Esophagus (tissue), 2 donors: ENCODE measurements around the gene LDLRAD4. TPM values are rescaled to one million over a fixed set of nuclear protein-coding genes. Genes with fewer than 3 reads are reported as not detected.

Experiments used
- H3K27ac ChIP-seq, 2 donors: one replicate each; pipeline ENCODE4 v1.5.1; 2013; ENCODE audit warnings: low read depth in 2 of 2, mild to moderate bottlenecking in 2 of 2, inconsistent platforms in 1 of 2, low read length in 1 of 2, moderate library complexity in 1 of 2
- H3K27me3 ChIP-seq, 2 donors: one replicate each; pipeline ENCODE4 v1.6.1; 2013; ENCODE audit warnings: low read length in 2 of 2, control low read depth in 1 of 2, mild to moderate bottlenecking in 1 of 2; ENCODE audit not compliant: insufficient read depth in 2 of 2, control insufficient read depth in 1 of 2
- H3K36me3 ChIP-seq, 2 donors: one replicate each; pipeline ENCODE4 v1.6.1; 2013; ENCODE audit warnings: low read length in 1 of 2; ENCODE audit not compliant: control insufficient read depth in 2 of 2, insufficient read depth in 2 of 2
- H3K4me1 ChIP-seq, 2 donors: one replicate each; pipeline ENCODE4 v1.6.1; 2013; ENCODE audit warnings: low read length in 1 of 2; ENCODE audit not compliant: control insufficient read depth in 2 of 2, insufficient read depth in 2 of 2
- H3K4me3 ChIP-seq, 2 donors: one replicate each; pipeline ENCODE4 v1.5.1; 2013; ENCODE audit warnings: low read length in 2 of 2, mild to moderate bottlenecking in 2 of 2, low read depth in 1 of 2, moderate library complexity in 1 of 2
- H3K9me3 ChIP-seq, 2 donors: one replicate each; pipeline ENCODE4 v1.6.1; 2013; ENCODE audit warnings: mild to moderate bottlenecking in 2 of 2, low read depth in 1 of 2, low read length in 1 of 2, moderate library complexity in 1 of 2; ENCODE audit not compliant: control insufficient read depth in 2 of 2, insufficient read depth in 1 of 2
- WGBS, 2 donors: extraction: QIAGEN DNeasy Blood & Tissue Kit; methylation state at CpG; one replicate each; pipeline ENCODE4 v1.1.7; 2013; 5-methylcytosine and 5-hydroxymethylcytosine counted together
- polyA plus RNA-seq, 2 donors: library from polyadenylated mRNA; stranded (reverse); fragments of 200-250 nt; gene quantifications; one replicate each; pipeline ENCODE4 v1.2.3, GENCODE V29; 2013
- donor health status: healthy with polysubstance abuse.
- donor health status: Bipolar disorder and iron deficiency.

Gene LDLRAD4
- polyA plus RNA-seq, 2 donors, result 0.79 to 0.99 TPM

DNA sequence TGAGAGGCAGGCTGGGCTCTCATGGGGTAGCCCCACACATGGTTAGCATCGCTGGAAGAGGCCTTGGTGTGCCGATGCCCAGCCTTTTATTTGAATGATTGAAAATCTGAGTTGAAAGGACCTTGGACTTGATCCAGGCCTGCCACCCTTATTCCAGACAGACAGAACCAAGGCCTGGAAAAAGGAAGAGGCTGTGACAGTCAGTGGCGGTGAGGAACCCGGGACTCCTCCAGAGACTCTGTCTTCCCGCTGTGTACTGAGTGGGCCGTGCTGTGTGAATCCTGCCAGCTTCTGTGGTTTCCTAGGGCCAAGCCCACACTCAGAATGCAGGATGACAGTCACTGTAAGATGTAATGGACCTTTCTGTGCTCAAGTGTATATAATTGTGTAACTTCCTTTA, 218.5 kb downstream of the LDLRAD4 start:
- no peak overlapping the region for H3K4me3 ChIP-seq
- H3K27ac ChIP-seq, result no peak overlapping the region
- no peaks in the 10 kb centered on the region for H3K4me1 ChIP-seq
- 81 to 82% methylated on average over 6 of the region's 6 CpGs for WGBS, 2 donors
- no peaks in the 10 kb centered on the region for H3K9me3 ChIP-seq
- H3K36me3 ChIP-seq, result no peaks in the 10 kb centered on the region
- H3K27me3 ChIP-seq, result no peaks in the 10 kb centered on the region

DNA sequence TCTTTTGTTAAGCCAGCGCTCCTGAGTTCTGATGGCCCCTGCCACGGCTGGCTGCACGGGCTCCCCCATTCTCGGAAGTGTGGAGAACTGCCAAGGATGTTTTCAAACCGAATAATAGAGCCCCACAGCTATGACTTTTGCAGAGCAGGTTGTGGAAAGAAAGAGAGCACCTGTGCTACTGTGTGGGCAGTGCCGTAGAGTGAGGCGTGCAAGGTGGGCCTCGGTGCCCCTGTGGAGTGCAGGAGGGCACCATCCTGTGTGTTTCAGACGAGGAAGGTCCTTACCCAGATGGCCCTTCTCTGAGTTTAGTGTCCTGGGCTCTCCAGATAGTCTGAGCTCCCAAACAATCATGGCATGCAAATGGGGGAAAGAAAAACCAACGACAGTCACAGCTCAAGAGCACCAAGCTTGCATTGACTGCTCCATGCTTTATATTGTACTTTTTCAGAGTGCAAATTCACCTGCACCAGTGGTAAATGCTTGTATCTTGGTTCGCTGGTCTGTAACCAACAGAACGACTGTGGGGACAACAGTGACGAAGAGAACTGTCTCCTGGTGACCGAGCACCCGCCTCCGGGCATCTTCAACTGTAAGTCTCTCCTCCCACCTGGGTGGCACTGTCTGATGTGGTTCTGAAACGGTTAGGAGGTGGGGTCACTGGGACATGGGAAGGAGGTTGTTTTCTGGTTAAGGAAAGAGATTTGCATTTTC, 219.4 kb downstream of the LDLRAD4 start:
- WGBS, 2 donors, result 81 to 82% methylated on average over 17 of the region's 17 CpGs
- Histone ChIP-seq H3K4me3 (no peak overlapping the region), H3K4me1 (no peaks in the 10 kb centered on the region), H3K9me3 (no peaks in the 10 kb centered on the region), H3K27ac (peak overlapping the region in 1 of 2 donors; percentile 22), H3K27me3 (no peaks in the 10 kb centered on the region), H3K36me3 (no peaks in the 10 kb centered on the region)

DNA sequence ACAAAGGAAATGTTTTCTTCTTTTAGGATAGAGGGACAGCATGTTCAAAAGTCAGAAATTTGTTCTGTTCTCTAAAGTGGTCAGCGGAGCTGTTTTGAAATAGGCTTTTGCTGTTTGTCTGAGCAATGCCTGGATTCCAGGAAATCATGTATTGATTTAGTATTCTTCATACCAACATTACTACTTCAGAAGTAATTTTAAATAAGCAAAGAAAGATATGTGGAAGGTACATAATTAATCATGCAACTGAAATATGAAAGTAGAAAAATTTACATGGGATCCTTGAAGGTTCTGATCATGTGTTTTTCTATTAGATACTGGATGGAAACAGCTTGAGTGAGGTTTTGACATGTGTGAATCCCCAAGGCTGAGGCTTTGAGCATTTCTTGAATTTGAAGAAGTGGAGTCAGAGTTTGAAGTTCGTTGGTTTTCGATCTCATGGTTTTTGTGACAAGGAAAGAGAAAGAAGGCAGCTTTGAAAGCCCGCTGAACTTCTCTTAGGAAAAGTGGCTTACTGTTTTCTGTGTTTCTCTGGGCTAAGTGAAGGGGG, 220.0 kb downstream of the LDLRAD4 start:
- Histone ChIP-seq H3K9me3 (no peaks in the 10 kb centered on the region), H3K27me3 (no peaks in the 10 kb centered on the region), H3K27ac (peak overlapping the region in 1 of 2 donors; percentile 22), H3K4me1 (no peaks in the 10 kb centered on the region), H3K4me3 (no peak overlapping the region), H3K36me3 (no peaks in the 10 kb centered on the region)
- WGBS, 2 donors, result 84 to 89% methylated on average over 4 of the region's 4 CpGs

DNA sequence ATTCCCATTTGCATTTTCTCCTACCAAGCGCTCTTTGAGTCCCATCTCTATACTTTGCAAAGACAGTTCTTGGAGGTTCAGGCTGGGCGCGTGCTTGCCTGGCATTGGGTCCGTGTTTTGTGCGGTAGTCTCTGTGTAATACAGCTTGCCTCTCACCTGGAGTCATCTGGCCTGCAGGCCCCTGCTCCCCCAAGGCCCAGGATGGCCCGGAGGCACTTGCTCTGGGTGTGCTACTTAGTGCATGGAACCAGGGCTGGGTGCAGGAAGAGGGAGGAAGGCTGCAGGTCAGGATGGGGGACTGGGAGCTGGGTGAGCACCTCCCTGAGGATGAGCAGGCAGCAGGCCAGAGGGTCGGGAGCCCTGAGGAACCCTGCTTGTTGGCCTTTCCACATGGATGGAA, 220.9 kb downstream of the LDLRAD4 start:
- H3K4me1 ChIP-seq, result no peaks in the 10 kb centered on the region
- 91 to 94% methylated on average over 7 of the region's 7 CpGs for WGBS, 2 donors
- no peaks in the 10 kb centered on the region for H3K36me3 ChIP-seq
- no peaks in the 10 kb centered on the region for H3K9me3 ChIP-seq
- H3K27ac ChIP-seq, result no peak overlapping the region
- H3K4me3 ChIP-seq, result no peak overlapping the region
- no peaks in the 10 kb centered on the region for H3K27me3 ChIP-seq

DNA sequence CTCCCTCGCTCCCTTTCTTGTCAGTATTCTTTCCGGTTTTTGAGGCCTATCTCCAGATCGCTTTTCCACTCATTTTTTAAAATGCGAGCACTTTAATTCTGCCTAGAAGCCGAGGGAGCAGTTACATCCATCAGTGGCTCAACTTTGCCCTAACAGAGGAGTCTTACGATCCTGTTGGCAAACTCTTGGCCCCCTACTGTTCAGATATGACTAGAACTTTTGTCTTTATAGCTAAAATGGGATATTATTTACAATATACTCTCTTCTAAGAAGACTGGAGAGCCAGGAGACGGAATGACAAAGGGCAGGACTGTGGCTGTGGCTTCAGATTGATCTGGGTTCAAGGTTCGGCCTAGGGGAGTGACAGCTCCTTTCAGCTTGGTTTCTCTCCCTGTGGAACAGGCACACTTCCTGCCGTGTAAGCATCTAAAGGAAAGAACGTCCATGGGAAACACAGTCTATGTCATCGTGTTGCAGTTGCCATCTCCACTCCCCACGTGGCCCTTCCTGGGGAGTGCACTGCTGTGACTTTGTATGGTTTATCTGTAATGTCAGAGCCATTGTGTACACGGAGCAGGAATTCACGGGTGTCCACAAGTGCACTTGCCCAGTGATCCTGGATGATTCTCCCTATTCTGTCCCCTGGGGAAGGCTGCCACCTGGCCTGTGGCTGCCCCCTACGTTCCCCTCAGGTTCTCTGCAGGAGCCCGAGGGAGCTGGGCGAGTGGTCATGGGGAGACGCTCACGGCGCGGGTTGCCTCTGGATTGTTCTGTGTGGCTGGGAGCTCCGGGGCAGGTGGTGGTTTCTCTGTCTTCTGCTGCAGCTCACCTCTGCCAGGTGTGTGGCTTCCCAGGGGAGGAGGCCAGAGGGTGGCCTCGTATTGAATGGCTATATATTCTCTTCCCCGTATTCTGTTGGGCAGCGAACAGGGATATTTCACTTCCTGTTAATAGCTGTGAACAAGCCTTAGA, 222.0 kb downstream of the LDLRAD4 start:
- H3K36me3 ChIP-seq, result no peaks in the 10 kb centered on the region
- no peak overlapping the region for H3K4me3 ChIP-seq
- no peak overlapping the region for H3K27ac ChIP-seq
- peaks cover 0 to 3% of the 10 kb centered on the region in 2 donors for H3K4me1 ChIP-seq
- no peaks in the 10 kb centered on the region for H3K27me3 ChIP-seq
- 82 to 88% methylated on average over 25 of the region's 25 CpGs for WGBS, 2 donors
- H3K9me3 ChIP-seq, result no peaks in the 10 kb centered on the region

DNA sequence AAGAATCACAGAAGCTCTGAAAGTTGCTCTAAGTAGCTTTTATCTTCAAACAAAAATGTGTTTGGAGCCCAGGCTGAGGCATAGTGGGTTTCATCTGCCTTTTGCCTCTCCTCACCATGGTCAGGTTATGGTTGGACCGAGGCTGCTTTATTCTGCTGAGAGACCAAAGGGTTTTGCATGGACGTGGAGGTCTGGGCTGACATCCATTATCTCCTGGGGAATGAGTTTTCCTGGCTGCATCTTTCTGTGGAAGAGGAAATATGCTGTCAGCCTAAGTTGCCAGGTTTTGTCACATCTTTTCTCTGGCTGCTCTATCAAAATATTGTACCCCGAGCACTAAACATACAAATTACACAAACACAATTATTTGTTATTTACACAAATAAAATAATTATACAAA, 223.2 kb downstream of the LDLRAD4 start:
- 70 to 80% methylated on average over 3 of the region's 3 CpGs for WGBS, 2 donors
- H3K36me3 ChIP-seq, result no peaks in the 10 kb centered on the region
- peaks cover 0 to 7% of the 10 kb centered on the region in 2 donors for H3K4me1 ChIP-seq
- H3K9me3 ChIP-seq, result no peaks in the 10 kb centered on the region
- no peak overlapping the region for H3K27ac ChIP-seq
- no peaks in the 10 kb centered on the region for H3K27me3 ChIP-seq
- no peak overlapping the region for H3K4me3 ChIP-seq

DNA sequence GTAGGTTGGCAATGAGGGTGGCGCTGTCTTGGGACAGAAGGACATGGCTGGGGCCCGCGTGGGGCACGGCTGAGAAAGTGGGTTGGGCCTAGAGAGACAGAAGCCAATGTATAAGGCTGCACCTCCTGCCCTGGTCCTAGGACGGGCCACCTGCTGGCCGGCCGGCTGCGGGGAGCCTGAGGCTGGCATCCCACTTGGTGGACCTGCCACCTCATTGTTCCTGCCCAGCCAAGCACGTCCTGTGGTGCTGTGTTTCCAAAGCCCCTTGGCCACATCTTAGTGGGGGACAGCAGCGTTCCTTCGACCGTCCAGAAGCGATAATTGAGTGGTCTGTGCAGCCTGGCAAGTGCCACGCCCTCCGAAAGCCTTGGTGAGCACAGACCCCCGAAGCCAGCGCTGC, 223.9 kb downstream of the LDLRAD4 start:
- Histone ChIP-seq H3K27me3 (no peaks in the 10 kb centered on the region), H3K36me3 (no peaks in the 10 kb centered on the region), H3K9me3 (no peaks in the 10 kb centered on the region), H3K4me3 (no peak overlapping the region), H3K4me1 (peaks cover 0 to 7% of the 10 kb centered on the region in 2 donors), H3K27ac (no peak overlapping the region)
- WGBS, 2 donors, result 95 to 96% methylated on average over 16 to 17 of the region's 17 CpGs

DNA sequence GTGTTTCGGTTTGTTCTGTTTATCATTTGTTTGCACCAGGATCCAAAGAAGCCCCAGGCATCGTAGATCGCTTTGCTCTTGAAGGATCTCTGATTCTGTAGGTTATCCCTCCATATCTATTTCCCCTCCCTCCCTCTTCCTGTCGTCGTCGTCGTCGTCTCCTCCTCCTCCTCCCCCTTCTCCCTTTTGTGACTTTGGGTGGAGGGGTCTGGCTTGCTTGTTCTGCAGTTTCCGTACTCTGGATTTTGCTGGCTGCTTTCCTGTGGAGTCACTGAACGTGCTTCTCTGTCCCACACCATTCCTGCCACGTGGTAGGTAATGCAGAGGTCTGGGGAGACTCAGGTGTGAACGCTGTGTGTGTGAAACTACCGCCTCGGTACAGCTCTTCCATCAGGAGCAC, 225.0 kb downstream of the LDLRAD4 start:
- Histone ChIP-seq H3K36me3 (no peaks in the 10 kb centered on the region), H3K9me3 (no peaks in the 10 kb centered on the region)
- 61 to 67% methylated on average over 14 of the region's 14 CpGs for WGBS, 2 donors

DNA sequence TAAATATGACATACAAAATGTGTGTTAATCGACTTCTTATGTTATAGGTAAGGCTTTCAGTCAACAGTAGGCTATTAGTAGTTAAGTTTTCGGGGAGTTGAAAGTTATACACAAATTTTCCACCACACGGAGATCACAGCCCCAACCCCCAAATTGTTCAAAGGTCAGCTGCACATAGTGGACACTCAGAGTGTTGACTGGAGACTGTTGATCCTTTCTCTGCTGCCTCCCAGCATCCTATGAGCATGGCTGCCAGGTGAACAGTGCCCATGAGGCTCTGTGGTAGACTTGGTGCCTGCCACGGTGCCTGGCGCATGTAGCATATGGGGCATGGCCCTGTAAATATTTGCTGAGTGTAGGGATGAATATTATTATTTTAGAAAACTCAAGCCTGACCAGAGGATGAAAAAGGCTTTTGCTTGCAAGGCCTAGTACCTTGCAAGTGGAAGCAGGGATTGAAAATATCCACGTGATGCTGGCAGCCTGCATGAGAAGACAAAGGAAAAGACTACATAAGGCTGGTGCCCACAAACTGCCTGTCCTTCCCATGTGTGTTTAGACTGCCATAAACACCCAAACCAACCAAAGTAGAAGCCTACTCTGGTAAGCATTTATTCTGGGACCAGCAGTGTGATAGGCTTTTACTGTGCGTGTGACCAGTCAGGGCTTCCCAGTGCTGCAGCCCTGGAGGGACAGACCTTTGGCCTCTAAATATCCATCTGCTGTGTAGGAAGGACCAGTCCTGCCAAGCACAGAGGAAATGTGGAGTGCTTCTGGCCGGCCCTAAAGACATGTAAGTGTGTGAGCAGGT, 226.1 kb downstream of the LDLRAD4 start:
- Histone ChIP-seq H3K4me3 (no peak overlapping the region), H3K27me3 (no peaks in the 10 kb centered on the region), H3K36me3 (no peaks in the 10 kb centered on the region), H3K4me1 (peaks cover 0 to 7% of the 10 kb centered on the region in 2 donors), H3K9me3 (no peaks in the 10 kb centered on the region), H3K27ac (no peak overlapping the region)
- WGBS, 2 donors, result 79 to 84% methylated on average over 8 of the region's 8 CpGs

More for the DNA sequence above, 225.0 kb downstream of the LDLRAD4 start:
- H3K27ac ChIP-seq, result no peak overlapping the region
- H3K4me3 ChIP-seq, result no peak overlapping the region
- no peaks in the 10 kb centered on the region for H3K27me3 ChIP-seq
- H3K4me1 ChIP-seq, result peaks cover 0 to 7% of the 10 kb centered on the region in 2 donors
